ENCODE data around the gene GPN1. TPM values are rescaled to one million over a fixed set of nuclear protein-coding genes. Genes with fewer than 3 reads are reported as not detected.

GPN1 gene
- 10 to 100 TPM; 15.2 to 24.4 (median 21.0) TPM for total RNA-seq
- 10 to 100 TPM; 28.0 to 31.2 (median 31.0) TPM for polyA plus RNA-seq

- Histone ChIP-seq H3K36me3 (peaks cover 0 to 41% (median 16%) of the 10 kb centered on the region in 4 donors), H3K4me3 (peak within 1 kb of the TSS; percentile 60 to 94 (median 70)), H3K27ac (peak within 1 kb of the TSS; percentile 67 to 80 (median 76)), H3K4me1 (peaks cover 0 to 25% (median 18%) of the 10 kb centered on the region in 4 donors), H3K27me3 (no peaks in the 10 kb centered on the region), H3K9me3 (no peaks in the 10 kb centered on the region)
- intact Hi-C loops (cut with DNase I) = loop anchor here (5.0 kb wide), 1 partner anchor 137 kb away; no protein-coding TSS in a partner anchor
- DNase-seq = peak; percentile 90
- no peak for TF ChIP-seq EP300 (IDR thresholded peaks at IDR 0.05)
- peak; percentile 30 to 82 (median 54) for TF ChIP-seq POLR2AphosphoS5 (IDR thresholded peaks at IDR 0.05)
- TF ChIP-seq POLR2A (IDR thresholded peaks at IDR 0.05) = peak in 1 of 2 donors; percentile 14
- no peak for TF ChIP-seq CTCF (IDR thresholded peaks at IDR 0.05)
- WGBS, 2 donors = 1% methylated on average over 44 of the region's 44 CpGs
Measured at GRCh38 chr2:27628767-27629709, at the start of gene GPN1, which contains the start of gene CCDC121. GPN1 (plus strand) TSS chr2:27629050; CDS start chr2:27629059, 9 bp downstream. CCDC121 (minus strand) TSS chr2:27629012; CDS start chr2:27627799, 1,213 bp downstream.

GRCh38 chr2:27581417-27582128 lies 47.3 kb upstream of the GPN1 start:
- 97% methylated on average over 19 of the region's 19 CpGs for WGBS, 2 donors
- no peaks in the 10 kb centered on the region for H3K27me3 ChIP-seq
- TF ChIP-seq CTCF (IDR thresholded peaks at IDR 0.05) (no peak), POLR2A (IDR thresholded peaks at IDR 0.05) (no peak), EP300 (IDR thresholded peaks at IDR 0.05) (no peak), POLR2AphosphoS5 (IDR thresholded peaks at IDR 0.05) (no peak)
- H3K27ac ChIP-seq = no peak overlapping the region
- peaks cover 0 to 17% (median 7%) of the 10 kb centered on the region in 4 donors for H3K9me3 ChIP-seq
- no peak overlapping the region for H3K4me3 ChIP-seq
- no peaks in the 10 kb centered on the region for H3K36me3 ChIP-seq
- intact Hi-C loops (cut with DNase I) = loop anchor here (2.0 kb wide), 1 partner anchor 91 kb away; no protein-coding TSS in a partner anchor
- H3K4me1 ChIP-seq = peaks cover 0 to 25% (median 21%) of the 10 kb centered on the region in 4 donors
- no peak for DNase-seq

GRCh38 chr2:27582129-27582694 lies 46.6 kb upstream of the GPN1 start:
- Histone ChIP-seq H3K9me3 (peaks cover 0 to 13% (median 6%) of the 10 kb centered on the region in 4 donors), H3K27me3 (no peaks in the 10 kb centered on the region), H3K27ac (peak overlapping the region; percentile 72 to 80 (median 76)), H3K4me3 (peak overlapping the region; percentile 56 to 69 (median 58)), H3K36me3 (no peaks in the 10 kb centered on the region), H3K4me1 (peaks cover 0 to 25% (median 21%) of the 10 kb centered on the region in 4 donors)
- 84 to 95% methylated on average over 16 of the region's 16 CpGs for WGBS, 2 donors
- TF ChIP-seq POLR2A (IDR thresholded peaks at IDR 0.05) = no peak
- no peak for TF ChIP-seq EP300 (IDR thresholded peaks at IDR 0.05)
- TF ChIP-seq POLR2AphosphoS5 (IDR thresholded peaks at IDR 0.05) = no peak
- no peak for TF ChIP-seq CTCF (IDR thresholded peaks at IDR 0.05)
- peak; percentile 64 for DNase-seq
- intact Hi-C loops (cut with DNase I) = loop anchor here (2.0 kb wide), 1 partner anchor 91 kb away; no protein-coding TSS in a partner anchor

GRCh38 chr2:27582695-27583389 lies 46.0 kb upstream of the GPN1 start, which contains the start of gene ZNF512:
ZNF512 (plus strand) TSS chr2:27583042; CDS start chr2:27583113, 71 bp downstream.
- Histone ChIP-seq H3K36me3 (no peaks in the 10 kb centered on the region), H3K4me3 (peak within 1 kb of the TSS; percentile 56 to 69 (median 58)), H3K27ac (peak within 1 kb of the TSS; percentile 72 to 80 (median 76)), H3K27me3 (no peaks in the 10 kb centered on the region), H3K4me1 (peaks cover 0 to 25% (median 21%) of the 10 kb centered on the region in 4 donors), H3K9me3 (peaks cover 0 to 13% (median 3%) of the 10 kb centered on the region in 4 donors)
- WGBS, 2 donors = 2 to 3% methylated on average over 38 of the region's 38 CpGs
- intact Hi-C loops (cut with DNase I) = loop anchor here (2.0 kb wide), 1 partner anchor 92 kb away; no protein-coding TSS in a partner anchor
- peak; percentile 98 for DNase-seq
- TF ChIP-seq EP300 (IDR thresholded peaks at IDR 0.05) (no peak), POLR2A (IDR thresholded peaks at IDR 0.05) (peak; percentile 17 to 21), POLR2AphosphoS5 (IDR thresholded peaks at IDR 0.05) (peak; percentile 77 to 87 (median 82)), CTCF (IDR thresholded peaks at IDR 0.05) (no peak)

Measured in sigmoid colon (tissue), 7 donors.